ENCODE results near the gene CHST13.
"Not testable (repeated sequence)": the region's sequence is repeated elsewhere in the genome, so short reads cannot be mapped to it uniquely, and the experiment has no call there.

CHST13 gene

GRCh38 chr3:126591515-126591914, 67.6 kb downstream of the CHST13 start:
- H3K36me3 Mint-ChIP-seq (ENCODE audit: low read depth); H3K4me3 Mint-ChIP-seq; intact Hi-C loops (cut with micrococcal nuclease); H3K27ac Mint-ChIP-seq; H3K4me1 Mint-ChIP-seq (ENCODE audit: low read depth); H3K27me3 Mint-ChIP-seq: not testable (repeated sequence)
- peaks cover 12% of the 10 kb centered on the region for H3K9me3 Mint-ChIP-seq
